NB4 (cell line): ENCODE data around the gene GAS1.

Experiments
- MAX ChIP-seq: IDR thresholded peaks from 2 replicates; pipeline ENCODE4 v1.6.1; 2011; ENCODE audit warnings: low read depth, low read length
- MYC ChIP-seq: IDR thresholded peaks from 2 replicates; pipeline ENCODE4 v1.6.1; 2011; ENCODE audit warnings: low read depth, low read length
- POLR2A ChIP-seq: IDR thresholded peaks from 2 replicates; pipeline ENCODE4 v1.6.1; 2011; ENCODE audit warnings: mild to moderate bottlenecking; ENCODE audit not compliant: insufficient read length; ENCODE audit errors: extremely low read depth
- TF ChIP-seq, protein P1 (sequence below): IDR thresholded peaks from one replicate; pipeline ENCODE4 v1.5.1; 2012; ENCODE audit warnings: low read depth, low read length

DNA sequence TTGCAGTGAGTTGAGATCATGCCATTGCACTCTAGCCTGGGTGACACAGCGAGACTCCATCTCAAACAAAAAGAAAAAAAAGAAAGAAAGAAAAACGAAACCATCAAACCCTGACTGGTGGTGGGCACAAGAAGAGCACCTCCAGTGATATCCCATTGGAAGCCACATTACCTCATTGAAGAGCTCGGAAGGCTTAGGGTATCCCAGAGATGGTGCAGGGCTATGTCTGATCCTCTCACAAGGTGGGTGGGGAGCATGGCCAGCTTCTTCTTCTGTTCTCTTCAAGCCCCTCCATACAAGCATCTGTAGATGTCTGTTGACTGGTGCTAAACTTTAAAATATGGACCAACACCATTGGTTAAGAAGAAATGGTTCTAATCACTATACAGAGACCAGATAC is 45.8 kb downstream of the GAS1 start:
- TF ChIP-seq, protein P1, sequence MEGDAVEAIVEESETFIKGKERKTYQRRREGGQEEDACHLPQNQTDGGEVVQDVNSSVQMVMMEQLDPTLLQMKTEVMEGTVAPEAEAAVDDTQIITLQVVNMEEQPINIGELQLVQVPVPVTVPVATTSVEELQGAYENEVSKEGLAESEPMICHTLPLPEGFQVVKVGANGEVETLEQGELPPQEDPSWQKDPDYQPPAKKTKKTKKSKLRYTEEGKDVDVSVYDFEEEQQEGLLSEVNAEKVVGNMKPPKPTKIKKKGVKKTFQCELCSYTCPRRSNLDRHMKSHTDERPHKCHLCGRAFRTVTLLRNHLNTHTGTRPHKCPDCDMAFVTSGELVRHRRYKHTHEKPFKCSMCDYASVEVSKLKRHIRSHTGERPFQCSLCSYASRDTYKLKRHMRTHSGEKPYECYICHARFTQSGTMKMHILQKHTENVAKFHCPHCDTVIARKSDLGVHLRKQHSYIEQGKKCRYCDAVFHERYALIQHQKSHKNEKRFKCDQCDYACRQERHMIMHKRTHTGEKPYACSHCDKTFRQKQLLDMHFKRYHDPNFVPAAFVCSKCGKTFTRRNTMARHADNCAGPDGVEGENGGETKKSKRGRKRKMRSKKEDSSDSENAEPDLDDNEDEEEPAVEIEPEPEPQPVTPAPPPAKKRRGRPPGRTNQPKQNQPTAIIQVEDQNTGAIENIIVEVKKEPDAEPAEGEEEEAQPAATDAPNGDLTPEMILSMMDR = no peak
- TF ChIP-seq POLR2A (no peak), MYC (no peak), MAX (no peak)
